Osteocyte (in vitro differentiated cells): ENCODE results near the gene APOM. TPM values are rescaled to one million over a fixed set of nuclear protein-coding genes. Genes with fewer than 3 reads are reported as not detected.
A peak's percentile ranks its signal among the peaks of the same experiment; 100 is the strongest.

Source experiments
- DNase-seq: peaks from one replicate; pipeline ENCODE4 v3.0.0; 2021; ENCODE audit warnings: mixed read lengths; ENCODE audit not compliant: unreplicated experiment; ENCODE audit errors: extremely low spot score
- H3K27ac Mint-ChIP-seq: one replicate; pipeline ENCODE4 v1.8.0; 2021; ENCODE audit warnings: mild to moderate bottlenecking, mixed read lengths; ENCODE audit not compliant: unreplicated experiment
- H3K27me3 Mint-ChIP-seq: one replicate; pipeline ENCODE4 v1.8.0; 2021; ENCODE audit warnings: mixed read lengths; ENCODE audit not compliant: unreplicated experiment
- H3K36me3 Mint-ChIP-seq: one replicate; pipeline ENCODE4 v1.8.0; 2021; ENCODE audit warnings: mixed read lengths; ENCODE audit not compliant: unreplicated experiment
- H3K4me1 Mint-ChIP-seq: one replicate; pipeline ENCODE4 v1.8.0; 2021; ENCODE audit warnings: mixed read lengths; ENCODE audit not compliant: unreplicated experiment
- H3K4me3 Mint-ChIP-seq: one replicate; pipeline ENCODE4 v1.8.0; 2021; ENCODE audit warnings: mild to moderate bottlenecking, moderate library complexity, mixed read lengths; ENCODE audit not compliant: unreplicated experiment
- H3K9me3 Mint-ChIP-seq: one replicate; pipeline ENCODE4 v1.8.0; 2021; ENCODE audit warnings: mixed read lengths; ENCODE audit not compliant: unreplicated experiment
- CTCF ChIP-seq: fragments of 200-600 bp; sonication (generic); IDR thresholded peaks from 2 replicates; pipeline ENCODE4 v1.5.0; 2021; ENCODE audit warnings: antibody characterized with exemption, mild to moderate bottlenecking, moderate library complexity
- total RNA-seq: library from RNA; stranded (reverse); gene quantifications from 2 replicates; pipeline ENCODE4 v1.2.1, GENCODE V29; 2021

The APOM gene
- total RNA-seq, 1 donor from 2014 or later: 4.0 TPM

- H3K4me1 Mint-ChIP-seq: peaks cover 2% of the 10 kb centered on the region
- TF ChIP-seq CTCF: no peak
- peaks cover 56% of the 10 kb centered on the region for H3K36me3 Mint-ChIP-seq
- no peak overlapping the region for H3K4me3 Mint-ChIP-seq
- no peaks in the 10 kb centered on the region for H3K27me3 Mint-ChIP-seq
- DNase-seq: no peak
- no peak overlapping the region for H3K27ac Mint-ChIP-seq
- H3K9me3 Mint-ChIP-seq: no peaks in the 10 kb centered on the region
Observed at GRCh38 chr6:31630177-31630934, 25.3 kb upstream of the APOM start.

- Mint-ChIP-seq H3K4me3 (no peak overlapping the region), H3K9me3 (no peaks in the 10 kb centered on the region), H3K27ac (no peak overlapping the region), H3K27me3 (no peaks in the 10 kb centered on the region), H3K36me3 (peaks cover 55% of the 10 kb centered on the region), H3K4me1 (peaks cover 2% of the 10 kb centered on the region)
- no peak for DNase-seq
- no peak for TF ChIP-seq CTCF
Observed at GRCh38 chr6:31631209-31631608, 24.5 kb upstream of the APOM start.

- Mint-ChIP-seq H3K36me3 (peaks cover 53% of the 10 kb centered on the region), H3K9me3 (no peaks in the 10 kb centered on the region), H3K27me3 (no peaks in the 10 kb centered on the region), H3K4me1 (peaks cover 2% of the 10 kb centered on the region), H3K27ac (no peak overlapping the region), H3K4me3 (no peak overlapping the region)
- DNase-seq: no peak
- TF ChIP-seq CTCF: no peak
Observed at GRCh38 chr6:31631681-31632278, 23.9 kb upstream of the APOM start.

- H3K27ac Mint-ChIP-seq: peak overlapping the region; percentile 31
Observed at GRCh38 chr6:31632279-31632946, 23.3 kb upstream of the APOM start.

More at GRCh38 chr6:31632279-31632946, 23.3 kb upstream of the APOM start:
- TF ChIP-seq CTCF: no peak
- Mint-ChIP-seq H3K27me3 (no peaks in the 10 kb centered on the region), H3K4me1 (peaks cover 2% of the 10 kb centered on the region), H3K36me3 (peaks cover 52% of the 10 kb centered on the region), H3K9me3 (no peaks in the 10 kb centered on the region), H3K4me3 (no peak overlapping the region)
- no peak for DNase-seq
